Measurements from ENCODE around the gene AGBL4. TPM values are rescaled to one million over a fixed set of nuclear protein-coding genes. Genes with fewer than 3 reads are reported as not detected.

Gene AGBL4
- total and polyA plus RNA-seq, 7 donors: 0.09 to 0.36 (median 0.16) TPM; not detected in 4

DNA sequence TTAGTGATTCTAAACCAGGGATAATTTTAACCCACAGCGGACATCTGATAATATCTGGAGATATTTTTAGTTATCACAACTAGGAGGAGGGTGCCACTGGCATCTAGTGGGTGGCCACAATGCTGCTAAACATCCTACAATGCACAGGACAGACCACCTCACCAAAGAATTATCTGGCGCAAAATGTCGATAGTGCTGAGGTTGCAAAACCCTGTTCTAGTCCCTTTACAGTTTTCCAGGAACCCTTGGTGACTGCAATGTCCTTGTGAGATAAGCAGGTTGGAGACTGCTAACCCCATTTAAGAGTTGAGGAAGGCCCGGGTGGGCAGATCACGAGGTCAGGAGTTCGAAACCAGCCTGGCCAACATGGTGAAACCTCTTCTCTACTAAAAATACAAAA is 1083.9 kb downstream of the AGBL4 start:
- WGBS, 2 donors: 84 to 87% methylated on average over 6 of the region's 6 CpGs

GRCh38 chr1:48939042-48939441 is 1084.7 kb downstream of the AGBL4 start:
- intact Hi-C loops (cut with DNase I): no loop called here
- WGBS, 2 donors: 46 to 63% methylated on average over 3 of the region's 3 CpGs

More for the DNA sequence above, 1083.9 kb downstream of the AGBL4 start:
- DNase-seq: no peak
- intact Hi-C loops (cut with DNase I): no loop called here
- H3K4me1 ChIP-seq: peaks cover 0 to 14% (median 9%) of the 10 kb centered on the region in 4 donors
- TF ChIP-seq EP300 (IDR thresholded peaks at IDR 0.05) (no peak), POLR2AphosphoS5 (IDR thresholded peaks at IDR 0.05) (no peak), CTCF (IDR thresholded peaks at IDR 0.05) (no peak), POLR2A (IDR thresholded peaks at IDR 0.05) (no peak)
- no peaks in the 10 kb centered on the region for H3K9me3 ChIP-seq
- H3K4me3 ChIP-seq: no peak overlapping the region
- no peaks in the 10 kb centered on the region for H3K36me3 ChIP-seq
- H3K27me3 ChIP-seq: no peaks in the 10 kb centered on the region
- H3K27ac ChIP-seq: no peak overlapping the region

DNA sequence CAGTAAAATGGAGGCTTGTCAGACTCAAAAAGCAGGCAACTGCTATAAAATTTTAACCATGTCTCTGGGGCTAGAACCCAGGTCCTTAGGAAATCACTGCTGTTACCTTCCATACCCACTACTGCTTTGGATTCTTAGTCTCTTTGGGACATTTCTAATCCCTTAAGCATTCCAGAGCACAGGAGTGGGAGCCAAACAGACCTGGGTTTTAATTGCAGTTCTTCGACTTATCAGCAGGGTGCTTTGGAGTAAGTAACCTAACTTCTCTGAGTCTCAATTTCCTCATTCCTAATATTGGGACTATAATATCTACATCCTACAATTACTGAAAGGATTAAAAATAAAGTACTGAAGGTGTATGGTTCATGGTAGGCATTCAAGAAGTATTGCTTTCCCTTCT is 1086.0 kb downstream of the AGBL4 start:
- Histone ChIP-seq H3K9me3 (no peaks in the 10 kb centered on the region), H3K4me1 (peaks cover 0 to under 1% (median under 1%) of the 10 kb centered on the region in 4 donors), H3K36me3 (no peaks in the 10 kb centered on the region)

More at GRCh38 chr1:48939042-48939441, 1084.7 kb downstream of the AGBL4 start:
- no peak overlapping the region for H3K4me3 ChIP-seq
- TF ChIP-seq POLR2A (IDR thresholded peaks at IDR 0.05) (no peak), EP300 (IDR thresholded peaks at IDR 0.05) (no peak), CTCF (IDR thresholded peaks at IDR 0.05) (no peak), POLR2AphosphoS5 (IDR thresholded peaks at IDR 0.05) (no peak)
- H3K27ac ChIP-seq: no peak overlapping the region
- no peak for DNase-seq
- no peaks in the 10 kb centered on the region for H3K9me3 ChIP-seq
- H3K36me3 ChIP-seq: no peaks in the 10 kb centered on the region
- H3K4me1 ChIP-seq: peaks cover 0 to 14% (median 9%) of the 10 kb centered on the region in 4 donors
- H3K27me3 ChIP-seq: no peaks in the 10 kb centered on the region

GRCh38 chr1:48936436-48936835 is 1087.3 kb downstream of the AGBL4 start:
- no peaks in the 10 kb centered on the region for H3K27me3 ChIP-seq
- no peaks in the 10 kb centered on the region for H3K36me3 ChIP-seq
- H3K27ac ChIP-seq: no peak overlapping the region
- 36 to 79% methylated on average over 2 of the region's 2 CpGs for WGBS, 2 donors
- H3K9me3 ChIP-seq: no peaks in the 10 kb centered on the region
- H3K4me3 ChIP-seq: no peak overlapping the region
- intact Hi-C loops (cut with DNase I): no loop called here
- TF ChIP-seq POLR2A (IDR thresholded peaks at IDR 0.05) (no peak), EP300 (IDR thresholded peaks at IDR 0.05) (no peak), CTCF (IDR thresholded peaks at IDR 0.05) (no peak), POLR2AphosphoS5 (IDR thresholded peaks at IDR 0.05) (no peak)
- H3K4me1 ChIP-seq: peaks cover 0 to 11% (median 9%) of the 10 kb centered on the region in 4 donors
- no peak for DNase-seq

More for the DNA sequence above, 1086.0 kb downstream of the AGBL4 start:
- H3K27me3 ChIP-seq: no peaks in the 10 kb centered on the region
- 56 to 67% methylated on average over 1 of the region's 1 CpG for WGBS, 2 donors
- intact Hi-C loops (cut with DNase I): no loop called here
- no peak overlapping the region for H3K27ac ChIP-seq
- H3K4me3 ChIP-seq: no peak overlapping the region
- no peak for DNase-seq
- TF ChIP-seq EP300 (IDR thresholded peaks at IDR 0.05) (no peak), POLR2A (IDR thresholded peaks at IDR 0.05) (no peak), POLR2AphosphoS5 (IDR thresholded peaks at IDR 0.05) (no peak), CTCF (IDR thresholded peaks at IDR 0.05) (no peak)

DNA sequence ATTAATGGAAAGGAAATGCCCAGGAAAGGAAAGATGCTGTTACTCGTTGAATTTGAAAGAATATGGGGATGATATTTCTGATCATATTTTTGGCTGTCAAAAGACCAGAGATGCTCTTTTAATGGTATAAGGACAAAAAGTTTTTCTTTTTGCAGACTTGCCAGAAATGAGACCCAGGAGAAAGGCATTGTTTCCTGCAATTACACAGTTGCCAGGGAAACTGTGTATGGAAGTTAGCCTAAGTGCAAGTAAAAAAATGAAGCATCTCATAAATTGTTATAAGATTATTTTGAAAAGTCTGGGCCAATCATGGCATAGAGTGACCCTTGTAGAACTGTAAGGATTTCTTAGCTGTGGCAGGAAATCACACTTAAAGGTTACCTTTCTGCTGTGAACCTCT is 1091.4 kb downstream of the AGBL4 start:
- Histone ChIP-seq H3K4me3 (no peak overlapping the region), H3K27me3 (no peaks in the 10 kb centered on the region), H3K4me1 (peaks cover 0 to 20% (median 12%) of the 10 kb centered on the region in 4 donors), H3K27ac (peak overlapping the region in 1 of 4 donors; percentile 63), H3K9me3 (no peaks in the 10 kb centered on the region), H3K36me3 (no peaks in the 10 kb centered on the region)
- WGBS, 2 donors: 46 to 69% methylated on average over 1 of the region's 1 CpG
- no peak for DNase-seq
- TF ChIP-seq CTCF (IDR thresholded peaks at IDR 0.05) (no peak), EP300 (IDR thresholded peaks at IDR 0.05) (no peak)
- intact Hi-C loops (cut with DNase I): no loop called here
